Cardiac fibroblast (primary cell): ENCODE data around the gene CLEC4C.
"Not testable (repeated sequence)": the region's sequence is repeated elsewhere in the genome, so short reads cannot be mapped to it uniquely, and the experiment has no call there.

ENCODE experiments used
- DNase-seq, 2 donors: peaks; one replicate each; pipeline versions ENCODE4 v3.0.0 to v3.0.0-alpha.2; 2010; ENCODE audit warnings: low read depth in 2 of 2
- H3K4me3 ChIP-seq, 2 donors: replicated peaks in 1 of 2; 1 replicate in 1 of 2; 2 replicates in 1 of 2; pipeline ENCODE4 v1.5.1; 2011; ENCODE audit warnings: low read depth in 2 of 2, low read length in 2 of 2, mild to moderate bottlenecking in 2 of 2, moderate library complexity in 1 of 2
- TF ChIP-seq, protein P1 (sequence below): IDR thresholded peaks from one replicate; pipeline ENCODE4 v1.5.1; 2011; ENCODE audit warnings: low read depth, mild to moderate bottlenecking, low read length, inconsistent platforms

CLEC4C gene, protein sequence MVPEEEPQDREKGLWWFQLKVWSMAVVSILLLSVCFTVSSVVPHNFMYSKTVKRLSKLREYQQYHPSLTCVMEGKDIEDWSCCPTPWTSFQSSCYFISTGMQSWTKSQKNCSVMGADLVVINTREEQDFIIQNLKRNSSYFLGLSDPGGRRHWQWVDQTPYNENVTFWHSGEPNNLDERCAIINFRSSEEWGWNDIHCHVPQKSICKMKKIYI

DNA sequence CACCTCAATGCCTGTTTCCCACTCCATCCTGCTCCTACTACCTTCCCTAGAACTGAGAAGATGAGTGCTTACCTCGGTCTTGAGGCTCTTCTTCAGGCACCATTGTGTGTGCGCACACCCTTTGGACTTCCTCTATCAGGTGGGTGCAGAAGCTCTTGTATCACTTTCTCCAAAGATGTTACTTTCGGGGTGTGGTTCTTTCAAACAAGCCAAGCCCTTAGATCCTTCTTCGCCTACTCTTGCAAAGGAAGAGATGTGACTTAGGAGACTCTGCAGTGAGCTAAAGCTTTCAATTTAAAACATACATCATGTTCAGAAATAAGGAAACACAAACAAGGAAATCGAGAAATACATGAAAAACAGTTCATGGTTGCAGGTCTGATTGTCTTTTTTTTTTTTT, at the start of gene CLEC4C:
Gene CLEC4C (minus strand): TSS at position 130 of the 400 bp plus-strand sequence. CDS start 27 bp downstream, at position 103.
- H3K4me3 ChIP-seq = no peak within 1 kb of the TSS
- DNase-seq = no peak
- TF ChIP-seq, protein P1, sequence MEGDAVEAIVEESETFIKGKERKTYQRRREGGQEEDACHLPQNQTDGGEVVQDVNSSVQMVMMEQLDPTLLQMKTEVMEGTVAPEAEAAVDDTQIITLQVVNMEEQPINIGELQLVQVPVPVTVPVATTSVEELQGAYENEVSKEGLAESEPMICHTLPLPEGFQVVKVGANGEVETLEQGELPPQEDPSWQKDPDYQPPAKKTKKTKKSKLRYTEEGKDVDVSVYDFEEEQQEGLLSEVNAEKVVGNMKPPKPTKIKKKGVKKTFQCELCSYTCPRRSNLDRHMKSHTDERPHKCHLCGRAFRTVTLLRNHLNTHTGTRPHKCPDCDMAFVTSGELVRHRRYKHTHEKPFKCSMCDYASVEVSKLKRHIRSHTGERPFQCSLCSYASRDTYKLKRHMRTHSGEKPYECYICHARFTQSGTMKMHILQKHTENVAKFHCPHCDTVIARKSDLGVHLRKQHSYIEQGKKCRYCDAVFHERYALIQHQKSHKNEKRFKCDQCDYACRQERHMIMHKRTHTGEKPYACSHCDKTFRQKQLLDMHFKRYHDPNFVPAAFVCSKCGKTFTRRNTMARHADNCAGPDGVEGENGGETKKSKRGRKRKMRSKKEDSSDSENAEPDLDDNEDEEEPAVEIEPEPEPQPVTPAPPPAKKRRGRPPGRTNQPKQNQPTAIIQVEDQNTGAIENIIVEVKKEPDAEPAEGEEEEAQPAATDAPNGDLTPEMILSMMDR = no peak

DNA sequence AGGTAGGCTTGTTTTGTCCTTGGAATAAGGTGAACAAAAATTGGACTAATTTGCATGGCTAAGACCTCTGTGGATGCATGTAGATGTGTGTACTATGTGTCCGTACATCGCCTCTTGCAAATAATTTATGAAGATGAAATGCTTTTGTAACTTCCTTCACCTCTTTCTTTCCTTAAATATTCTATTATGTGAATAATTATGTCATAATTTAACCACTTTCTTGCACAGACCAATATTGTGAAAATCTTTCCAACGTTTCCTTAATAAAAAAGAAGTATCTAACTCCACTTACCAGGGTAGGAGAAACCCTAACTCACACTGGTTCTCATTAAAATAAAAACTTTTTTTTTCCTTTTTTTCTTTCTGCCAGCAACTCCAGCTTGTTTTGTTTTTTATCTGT, 46.0 kb upstream of the CLEC4C start:
- H3K4me3 ChIP-seq = no peak overlapping the region
- TF ChIP-seq, protein P1 = no peak
- DNase-seq = no peak

DNA sequence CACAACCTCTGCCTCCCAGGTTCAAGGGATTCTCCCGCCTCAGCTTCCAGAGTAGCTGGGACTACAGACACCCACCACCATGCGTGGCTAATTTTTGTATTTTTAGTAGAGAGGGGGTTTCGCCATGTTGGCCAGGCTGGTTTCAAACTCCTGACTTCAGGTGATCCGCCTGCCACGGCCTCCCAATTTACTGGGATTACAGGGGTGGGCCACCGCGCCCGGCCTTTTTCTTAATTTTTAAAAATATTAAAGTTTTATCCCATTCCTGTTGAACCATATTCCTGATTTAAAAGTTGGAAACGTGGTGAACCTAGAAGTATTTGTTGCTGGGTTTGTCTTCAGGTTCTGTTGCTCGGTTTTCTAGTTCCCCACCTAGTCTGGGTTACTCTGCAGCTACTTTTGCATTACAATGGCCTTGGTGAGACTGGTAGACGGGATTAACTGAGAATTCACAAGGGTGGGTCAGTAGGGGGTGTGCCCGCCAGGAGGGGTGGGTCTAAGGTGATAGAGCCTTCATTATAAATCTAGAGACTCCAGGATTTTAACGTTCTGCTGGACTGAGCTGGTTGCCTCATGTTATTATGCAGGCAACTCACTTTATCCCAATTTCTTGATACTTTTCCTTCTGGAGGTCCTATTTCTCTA, 41.8 kb upstream of the CLEC4C start, which contains the start of gene NANOG:
Gene NANOG (plus strand): TSS at position 519 of the 645 bp plus-strand sequence. CDS start 213 bp downstream, outside the sequence.
- H3K4me3 ChIP-seq, DNase-seq: not testable (repeated sequence)

DNA sequence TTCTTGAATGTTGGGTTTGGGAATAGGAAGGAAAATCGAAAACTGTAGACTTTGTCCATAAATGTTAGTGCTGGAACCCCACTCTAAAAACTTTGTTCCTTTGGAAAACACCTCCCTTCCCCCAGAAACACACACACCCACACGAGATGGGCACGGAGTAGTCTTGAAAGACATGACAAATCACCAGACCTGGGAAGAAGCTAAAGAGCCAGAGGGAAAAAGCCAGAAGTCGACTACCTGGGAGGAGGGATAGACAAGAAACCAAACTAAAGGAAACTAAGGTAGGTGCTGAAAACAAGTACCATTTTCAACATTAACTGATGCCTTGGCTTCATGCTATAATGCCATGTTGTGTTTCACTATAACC, 41.1 kb upstream of the CLEC4C start:
- TF ChIP-seq, protein P1 = no peak
- DNase-seq = no peak
- no peak overlapping the region for H3K4me3 ChIP-seq

GRCh38 chr12:7787574-7788293, 40.6 kb upstream of the CLEC4C start:
- H3K4me3 ChIP-seq = no peak overlapping the region
- DNase-seq = peak; percentile 22 to 23
- TF ChIP-seq, protein P1 = no peak

DNA sequence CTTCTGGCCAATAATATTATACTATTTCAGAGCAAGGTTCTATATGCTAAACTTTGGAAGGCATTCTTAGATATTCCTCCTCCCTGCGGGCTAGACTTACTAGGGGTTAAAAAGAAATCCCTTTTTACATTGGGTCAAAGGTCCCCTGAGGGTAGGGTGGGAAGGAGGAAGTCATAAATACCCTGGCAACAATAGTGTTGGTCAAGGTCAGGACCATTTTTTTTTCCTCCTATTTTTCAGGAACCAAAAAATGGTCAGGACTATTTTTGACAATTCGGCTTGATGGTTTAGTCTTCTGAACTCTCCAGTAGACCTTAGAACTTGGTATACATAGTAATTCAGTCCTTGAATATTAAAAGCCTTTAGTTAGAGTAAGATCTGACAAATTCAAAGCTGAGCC, 37.5 kb upstream of the CLEC4C start:
- H3K4me3 ChIP-seq = no peak overlapping the region
- DNase-seq = no peak
- TF ChIP-seq, protein P1 = no peak

- H3K4me3 ChIP-seq, DNase-seq: not testable (repeated sequence)
Measured at GRCh38 chr12:7783433-7783832, 36.3 kb upstream of the CLEC4C start.
